Effector memory CD4-positive, alpha-beta T cell (primary cell): Measurements from ENCODE around the gene RHOT1.

Source experiments
- DNase-seq, 3 donors: peaks; one replicate each; pipeline ENCODE4 v3.0.0-alpha.2; 2020
- H3K27ac ChIP-seq: 2 replicates; pipeline ENCODE4 v1.7.0; 2013; ENCODE audit warnings: mild to moderate bottlenecking, low read length, moderate library complexity; ENCODE audit not compliant: insufficient read depth, poor library complexity, severe bottlenecking
- H3K27me3 ChIP-seq: replicated peaks from 2 replicates; pipeline ENCODE4 v1.7.0; 2013; ENCODE audit warnings: mild to moderate bottlenecking, low read length; ENCODE audit not compliant: insufficient read depth, control insufficient read depth, poor library complexity, severe bottlenecking
- H3K36me3 ChIP-seq: 2 replicates; pipeline ENCODE4 v1.7.0; 2013; ENCODE audit warnings: mild to moderate bottlenecking, low read length, moderate library complexity; ENCODE audit not compliant: control insufficient read depth, insufficient read depth
- H3K4me1 ChIP-seq: 2 replicates; pipeline ENCODE4 v1.7.0; 2013; ENCODE audit warnings: low read length, mild to moderate bottlenecking; ENCODE audit not compliant: control insufficient read depth, insufficient read depth, poor library complexity, severe bottlenecking
- H3K4me3 ChIP-seq: 2 replicates; pipeline ENCODE4 v1.7.0; 2013; ENCODE audit warnings: low read length, low read depth, mild to moderate bottlenecking; ENCODE audit not compliant: insufficient read depth, poor library complexity, severe bottlenecking
- H3K9me3 ChIP-seq: 2 replicates; pipeline ENCODE4 v1.7.0; 2013; ENCODE audit warnings: mild to moderate bottlenecking, low read length, moderate library complexity; ENCODE audit not compliant: control insufficient read depth

The RHOT1 gene

DNA sequence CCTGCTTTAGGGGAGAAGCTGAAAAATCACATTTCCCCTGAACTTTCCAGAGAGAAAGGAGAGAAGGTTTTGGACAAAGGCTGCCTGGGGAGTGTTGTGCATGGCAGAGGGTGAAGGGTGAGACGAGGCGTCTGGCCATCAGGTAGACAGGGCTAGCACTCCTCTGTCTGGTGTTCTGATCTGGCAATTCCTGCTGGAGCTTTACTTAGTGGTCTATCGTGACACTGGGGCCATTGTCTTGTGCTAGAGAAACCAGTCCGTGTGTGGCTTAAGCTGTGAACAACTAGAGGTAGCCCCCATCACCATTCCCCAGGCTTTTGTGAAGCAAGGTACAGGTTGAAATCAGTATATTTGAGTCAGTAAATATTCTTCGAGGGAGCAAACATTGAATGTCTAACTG lies 131.8 kb downstream of the RHOT1 start:
- H3K36me3 ChIP-seq: no peaks in the 10 kb centered on the region
- H3K4me3 ChIP-seq: no peak overlapping the region
- H3K9me3 ChIP-seq: no peaks in the 10 kb centered on the region
- no peaks in the 10 kb centered on the region for H3K4me1 ChIP-seq
- H3K27me3 ChIP-seq: peaks cover 7% of the 10 kb centered on the region
- no peak for DNase-seq
- H3K27ac ChIP-seq: no peak overlapping the region

DNA sequence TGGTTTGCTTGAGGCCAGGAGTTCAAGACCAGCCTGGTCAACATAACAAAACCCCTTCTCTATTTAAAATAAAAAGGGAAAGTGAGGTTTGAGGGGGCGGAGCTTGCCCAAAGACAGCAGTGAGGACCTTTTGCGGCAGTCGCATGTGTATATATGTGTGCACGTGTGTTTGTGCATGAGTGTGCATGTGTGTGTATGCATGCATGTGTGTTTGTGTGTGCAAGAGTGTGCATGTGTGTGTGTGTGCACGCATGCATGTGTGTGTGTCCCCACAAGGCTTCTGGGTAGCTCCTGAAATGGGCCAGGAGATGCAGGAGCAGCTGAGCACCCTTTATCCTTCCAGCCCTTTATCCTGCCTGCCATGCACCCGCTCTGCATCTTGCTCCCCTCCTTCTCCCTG lies 132.3 kb downstream of the RHOT1 start:
- no peaks in the 10 kb centered on the region for H3K9me3 ChIP-seq
- H3K27ac ChIP-seq: no peak overlapping the region
- DNase-seq: no peak
- H3K27me3 ChIP-seq: peaks cover 4% of the 10 kb centered on the region
- H3K4me3 ChIP-seq: no peak overlapping the region
- no peaks in the 10 kb centered on the region for H3K4me1 ChIP-seq
- H3K36me3 ChIP-seq: no peaks in the 10 kb centered on the region
